HepG2 (cell line): ENCODE measurements around the gene FAHD1. TPM values are rescaled to one million over a fixed set of nuclear protein-coding genes. Genes with fewer than 3 reads are reported as not detected.

Experiments
- ATAC-seq: fragments of 200-7000 bp; cut with Tn5 transposase; 3 replicates; pipeline ENCODE4 v1.9.1; 2020; ENCODE audit warnings: mild to moderate bottlenecking, moderate library complexity
- BruUV-seq: library from RNA; stranded (reverse); fragments of 400-500 nt; replicated peaks from 2 replicates; lab custom pipeline; 2021; lab: Mats Ljungman, UMichigan
- CTCF ChIA-PET: fragments of 300-600 bp; formaldehyde crosslinking; extraction: SDS; loops from one replicate; lab custom pipeline; 2021; ENCODE audit warnings: low total read pairs, inconsistent platforms, low intra/inter-chr PET ratio; lab: Yijun Ruan, JAX
- POLR2A ChIA-PET: fragments of 350-600 bp; sonication (Branson Sonifier 250); formaldehyde crosslinking; loops from one replicate; lab custom pipeline; 2020; ENCODE audit warnings: antibody characterized with exemption, inconsistent platforms; lab: Yijun Ruan, JAX
- DNase-seq: peaks from one replicate; pipeline ENCODE4 v3.0.0-alpha.2; 2015; ENCODE audit warnings: low spot score
- FAIRE-seq: peaks from 3 replicates; lab custom pipeline; 2011; peaks lifted over from hg19 to GRCh38; lab: Jason Lieb, UNC
- H2AFZ ChIP-seq: one replicate; pipeline ENCODE4 v1.6.1; 2011; ENCODE audit warnings: low read length, inconsistent platforms
- H3K27ac ChIP-seq: fragments of 300-600 bp; 3 replicates; pipeline ENCODE4 v1.8.0; 2011; ENCODE audit warnings: mixed run types, mild to moderate bottlenecking, mixed read lengths, low read length, inconsistent platforms; ENCODE audit not compliant: insufficient read depth; ENCODE audit errors: extremely low read length
- H3K27me3 ChIP-seq, 2 experiments: fragments of 200-600 bp in 1 of 2; 2 replicates in 1 of 2; 3 replicates in 1 of 2; pipeline versions ENCODE4 v1.6.0 to v1.8.0; 2011; ENCODE audit warnings: low read length in 2 of 2, mild to moderate bottlenecking in 2 of 2, moderate library complexity in 2 of 2, inconsistent platforms in 1 of 2; ENCODE audit not compliant: insufficient read depth in 2 of 2, control insufficient read depth in 1 of 2
- H3K36me3 ChIP-seq, 2 experiments: fragments of 200-600 bp in 1 of 2; replicated peaks in 1 of 2; 2 replicates in 1 of 2; 3 replicates in 1 of 2; pipeline versions ENCODE4 v1.5.1 to v1.8.0; 2011; ENCODE audit warnings: low read length in 2 of 2, inconsistent platforms in 1 of 2; ENCODE audit not compliant: insufficient read depth in 2 of 2, control insufficient read depth in 1 of 2
- H3K4me1 ChIP-seq: 2 replicates; pipeline ENCODE4 v1.5.1; 2012; ENCODE audit warnings: low read length, inconsistent platforms; ENCODE audit not compliant: insufficient read depth
- H3K4me2 ChIP-seq: 2 replicates; pipeline ENCODE4 v1.6.0; 2011; ENCODE audit warnings: low read depth, low read length, inconsistent platforms
- H3K4me3 ChIP-seq, 3 experiments: fragments of 200-600 bp in 1 of 3; sonication (generic), shearing (Covaris generic) in 1 of 3; replicated peaks in 1 of 3; 2 replicates each; pipeline ENCODE4 v1.5.1; 2011 to 2016; ENCODE audit warnings: low read length in 3 of 3, inconsistent platforms in 2 of 3, low read depth in 2 of 3, mild to moderate bottlenecking in 2 of 3, control low read depth in 1 of 3, mixed read lengths in 1 of 3; ENCODE audit not compliant: insufficient read depth in 1 of 3
- H3K79me2 ChIP-seq: one replicate; pipeline ENCODE4 v1.6.1; 2011; ENCODE audit warnings: low read length, inconsistent platforms; ENCODE audit not compliant: insufficient read depth
- H3K9ac ChIP-seq: 2 replicates; pipeline ENCODE4 v1.6.0; 2011; ENCODE audit warnings: mild to moderate bottlenecking, low read depth, low read length, inconsistent platforms; ENCODE audit not compliant: insufficient read depth
- H3K9me3 ChIP-seq: 2 replicates; pipeline ENCODE4 v1.5.1; 2012; ENCODE audit warnings: mild to moderate bottlenecking, low read length
- H4K20me1 ChIP-seq: 2 replicates; pipeline ENCODE4 v1.6.0; 2011; ENCODE audit warnings: inconsistent platforms, mild to moderate bottlenecking, low read length, moderate library complexity; ENCODE audit not compliant: insufficient read depth
- ASH2L ChIP-seq: fragments of 300-600, 200-600 bp; sonication (generic); IDR thresholded peaks from 2 replicates; pipeline ENCODE4 v1.7.0; 2017; ENCODE audit warnings: low read depth, mild to moderate bottlenecking, moderate library complexity, mixed read lengths, low read length; ENCODE audit not compliant: insufficient read length
- BRD4 ChIP-seq: sonication (generic); formaldehyde crosslinking; IDR thresholded peaks from 2 replicates; pipeline ENCODE4 v1.4.0; 2020; ENCODE audit warnings: missing genetic modification reagents
- DRAP1 ChIP-seq: IDR thresholded peaks from 2 replicates; pipeline ENCODE4 v1.6.1; 2016; ENCODE audit warnings: missing genetic modification reagents, missing compliant biosample characterization
- KDM6A ChIP-seq: IDR thresholded peaks from 2 replicates; pipeline ENCODE4 v1.6.1; 2016; ENCODE audit warnings: low read depth
- NFE2L1 ChIP-seq: sonication (generic); formaldehyde crosslinking; IDR thresholded peaks from 2 replicates; pipeline ENCODE4 v1.4.0; 2020; ENCODE audit warnings: missing genetic modification reagents, mild to moderate bottlenecking, borderline replicate concordance
- NKX3-1 ChIP-seq: sonication (generic); formaldehyde crosslinking; IDR thresholded peaks from 2 replicates; pipeline ENCODE4 v1.5.0; 2020; ENCODE audit warnings: missing genetic modification reagents
- SKI ChIP-seq: fragments of 450-650 bp; IDR thresholded peaks from one replicate; pipeline ENCODE4 v1.6.1; 2018; ENCODE audit warnings: mild to moderate bottlenecking; ENCODE audit not compliant: partially characterized antibody
- SMC3 ChIP-seq: IDR thresholded peaks from 2 replicates; pipeline ENCODE4 v1.6.1; 2011; ENCODE audit warnings: low read length, improper control_type of control experiment
- SNAI1 ChIP-seq: sonication (generic); formaldehyde crosslinking; IDR thresholded peaks from 2 replicates; pipeline ENCODE4 v1.5.0; 2020; ENCODE audit warnings: mild to moderate bottlenecking, missing genetic modification reagents, borderline replicate concordance
- ZNF143 ChIP-seq: sonication (generic); formaldehyde crosslinking; IDR thresholded peaks from 2 replicates; pipeline ENCODE4 v1.4.0; 2020; ENCODE audit warnings: missing genetic modification reagents
- ZNF350 ChIP-seq: sonication (generic); formaldehyde crosslinking; IDR thresholded peaks from 2 replicates; pipeline ENCODE4 v1.4.0; 2020; ENCODE audit warnings: mild to moderate bottlenecking, low read depth, missing genetic modification reagents, borderline replicate concordance
- ZNF678 ChIP-seq: sonication (generic); formaldehyde crosslinking; IDR thresholded peaks from 2 replicates; pipeline ENCODE4 v1.4.0; 2020; ENCODE audit warnings: mild to moderate bottlenecking, missing genetic modification reagents
- ZNF768 ChIP-seq: sonication (generic); formaldehyde crosslinking; IDR thresholded peaks from 2 replicates; pipeline ENCODE4 v1.4.0; 2020; ENCODE audit warnings: missing genetic modification reagents
- WGBS: methylation state at CpG from one replicate; pipeline ENCODE4 v1.1.6; 2017; ENCODE audit warnings: low lambda C conversion rate; 5-methylcytosine and 5-hydroxymethylcytosine counted together
- in situ Hi-C: cut with HindIII; loops from 2 replicates; pipeline ENCODE4 v1.10.0; 2017; ENCODE audit warnings: low pct_unique_long_range_greater_than_20kb; ENCODE audit not compliant: extremely low pct_ligation_motif_present
- intact Hi-C: fragments of 100-400 bp; cut with micrococcal nuclease; formaldehyde crosslinking; loops from one replicate; pipeline ENCODE4 v1.10.0; 2022; ENCODE audit not compliant: unreplicated experiment
- polyA plus RNA-seq, 8 experiments: library from polyadenylated mRNA; depleted of rRNA in 3 of 8; stranded (reverse) in 7 of 8; unstranded in 1 of 8; fragments of >200 nt; fragmentation: Illumina TruSeq in 4 of 8; extraction: Trizol in 4 of 8; gene quantifications; 2 replicates each; pipeline versions ENCODE4 v1.2.1 to v1.2.3, GENCODE V29; 2011 to 2016; ENCODE audit warnings: low read depth in 4 of 8, missing spikeins in 1 of 8, mixed read lengths in 1 of 8; ENCODE audit not compliant: insufficient read depth in 1 of 8
- total RNA-seq, 5 experiments: library from RNA; depleted of rRNA; stranded (reverse); fragments of >200 nt; fragmentation: Illumina TruSeq; extraction: Trizol; gene quantifications; 2 replicates each; pipeline ENCODE4 v1.2.3, GENCODE V29; 2016; ENCODE audit warnings: low read depth in 1 of 5
- TF ChIP-seq, protein P1 (sequence below): sonication (generic); formaldehyde crosslinking; IDR thresholded peaks from 2 replicates; pipeline ENCODE4 v1.4.0; 2020; ENCODE audit warnings: missing genetic modification reagents, borderline replicate concordance
- TF ChIP-seq, protein P2 (sequence below): sonication (generic); formaldehyde crosslinking; IDR thresholded peaks from 2 replicates; pipeline ENCODE4 v1.5.0; 2020; ENCODE audit warnings: mild to moderate bottlenecking, missing genetic modification reagents

The FAHD1 gene
- total and polyA plus RNA-seq, 2 of the 13 experiments (the other 11 are each of a cell fraction or from before 2014, with no cell fraction given) = 39.0 to 45.3 TPM

GRCh38 chr16:1839554-1839953, 12.5 kb downstream of the FAHD1 start:
- intact Hi-C loops = no loop called here
- Histone ChIP-seq H3K4me3 (no peak overlapping the region), H3K36me3 (no peaks in the 10 kb centered on the region), H3K27ac (no peak overlapping the region), H3K27me3 (no peaks in the 10 kb centered on the region), H3K79me2 (no peaks in the 10 kb centered on the region), H4K20me1 (no peaks in the 10 kb centered on the region), H2AFZ (no peak overlapping the region), H3K9me3 (no peaks in the 10 kb centered on the region), H3K9ac (no peak overlapping the region), H3K4me2 (no peak overlapping the region), H3K4me1 (peaks cover 9% of the 10 kb centered on the region)
- no TSS peak for BruUV-seq
- POLR2A ChIA-PET = interaction anchor here (0.6 kb wide), 1 partner anchor 101 kb away, joined by 4 read pairs; no protein-coding TSS in a partner anchor
- no peak for TF ChIP-seq ZNF143 (CRISPR knock-in tag)
- no peak for TF ChIP-seq ZNF350 (CRISPR knock-in tag)
- TF ChIP-seq ZNF768 = no peak
- TF ChIP-seq KDM6A (CRISPR knock-in tag) = no peak
- TF ChIP-seq SNAI1 = no peak
- TF ChIP-seq, protein P1, sequence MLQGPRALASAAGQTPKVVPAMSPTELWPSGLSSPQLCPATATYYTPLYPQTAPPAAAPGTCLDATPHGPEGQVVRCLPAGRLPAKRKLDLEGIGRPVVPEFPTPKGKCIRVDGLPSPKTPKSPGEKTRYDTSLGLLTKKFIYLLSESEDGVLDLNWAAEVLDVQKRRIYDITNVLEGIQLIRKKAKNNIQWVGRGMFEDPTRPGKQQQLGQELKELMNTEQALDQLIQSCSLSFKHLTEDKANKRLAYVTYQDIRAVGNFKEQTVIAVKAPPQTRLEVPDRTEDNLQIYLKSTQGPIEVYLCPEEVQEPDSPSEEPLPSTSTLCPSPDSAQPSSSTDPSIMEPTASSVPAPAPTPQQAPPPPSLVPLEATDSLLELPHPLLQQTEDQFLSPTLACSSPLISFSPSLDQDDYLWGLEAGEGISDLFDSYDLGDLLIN (CRISPR knock-in tag) = no peak
- no peak for TF ChIP-seq ASH2L
- no peak for TF ChIP-seq DRAP1 (CRISPR knock-in tag)
- no peak for TF ChIP-seq ZNF678 (CRISPR knock-in tag)
- no peak for TF ChIP-seq NFE2L1 (CRISPR knock-in tag)
- TF ChIP-seq BRD4 = no peak
- no peak for TF ChIP-seq NKX3-1
- TF ChIP-seq SMC3 = no peak
- TF ChIP-seq, protein P2, sequence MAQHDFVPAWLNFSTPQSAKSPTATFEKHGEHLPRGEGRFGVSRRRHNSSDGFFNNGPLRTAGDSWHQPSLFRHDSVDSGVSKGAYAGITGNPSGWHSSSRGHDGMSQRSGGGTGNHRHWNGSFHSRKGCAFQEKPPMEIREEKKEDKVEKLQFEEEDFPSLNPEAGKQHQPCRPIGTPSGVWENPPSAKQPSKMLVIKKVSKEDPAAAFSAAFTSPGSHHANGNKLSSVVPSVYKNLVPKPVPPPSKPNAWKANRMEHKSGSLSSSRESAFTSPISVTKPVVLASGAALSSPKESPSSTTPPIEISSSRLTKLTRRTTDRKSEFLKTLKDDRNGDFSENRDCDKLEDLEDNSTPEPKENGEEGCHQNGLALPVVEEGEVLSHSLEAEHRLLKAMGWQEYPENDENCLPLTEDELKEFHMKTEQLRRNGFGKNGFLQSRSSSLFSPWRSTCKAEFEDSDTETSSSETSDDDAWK (CRISPR knock-in tag) = no peak
- TF ChIP-seq SKI = no peak
- in situ Hi-C loops = no loop called here
- ATAC-seq = no peak
- 87% methylated on average over 8 of the region's 9 CpGs for WGBS
- FAIRE-seq = no peak
- DNase-seq = no peak
- CTCF ChIA-PET = no interaction called here
